Measurements from ENCODE around the gene EGFR. TPM values are rescaled to one million over a fixed set of nuclear protein-coding genes. Genes with fewer than 3 reads are reported as not detected.

Gene EGFR
- total RNA-seq, 1 experiment from 2014 or later: 448 TPM

- Mint-ChIP-seq H3K9me3 (ENCODE audit: unreplicated experiment) (no peaks in the 10 kb centered on the region), H3K27me3 (ENCODE audit: insufficient read depth, unreplicated experiment) (no peaks in the 10 kb centered on the region), H3K4me1 (ENCODE audit: insufficient read depth, unreplicated experiment) (peaks cover 22% of the 10 kb centered on the region), H3K36me3 (ENCODE audit: insufficient read depth, unreplicated experiment) (no peaks in the 10 kb centered on the region), H3K27ac (ENCODE audit: low read depth, unreplicated experiment) (peak overlapping the region; percentile 90), H3K4me3 (ENCODE audit: unreplicated experiment) (peak overlapping the region; percentile 11)
- ChIA-PET POLR2A (interaction anchor here (0.6 to 7.3 kb wide), 12 partner anchors 10 to 79 kb away, joined by 3 to 75 read pairs (median 3); partner anchors contain the start of gene EGFR), CTCF (interaction anchor here (0.6 to 1.1 kb wide), 7 partner anchors 22 to 985 kb away, joined by 3 read pairs; partner anchors contain the start of gene EGFR)
- TF ChIP-seq, protein P1, sequence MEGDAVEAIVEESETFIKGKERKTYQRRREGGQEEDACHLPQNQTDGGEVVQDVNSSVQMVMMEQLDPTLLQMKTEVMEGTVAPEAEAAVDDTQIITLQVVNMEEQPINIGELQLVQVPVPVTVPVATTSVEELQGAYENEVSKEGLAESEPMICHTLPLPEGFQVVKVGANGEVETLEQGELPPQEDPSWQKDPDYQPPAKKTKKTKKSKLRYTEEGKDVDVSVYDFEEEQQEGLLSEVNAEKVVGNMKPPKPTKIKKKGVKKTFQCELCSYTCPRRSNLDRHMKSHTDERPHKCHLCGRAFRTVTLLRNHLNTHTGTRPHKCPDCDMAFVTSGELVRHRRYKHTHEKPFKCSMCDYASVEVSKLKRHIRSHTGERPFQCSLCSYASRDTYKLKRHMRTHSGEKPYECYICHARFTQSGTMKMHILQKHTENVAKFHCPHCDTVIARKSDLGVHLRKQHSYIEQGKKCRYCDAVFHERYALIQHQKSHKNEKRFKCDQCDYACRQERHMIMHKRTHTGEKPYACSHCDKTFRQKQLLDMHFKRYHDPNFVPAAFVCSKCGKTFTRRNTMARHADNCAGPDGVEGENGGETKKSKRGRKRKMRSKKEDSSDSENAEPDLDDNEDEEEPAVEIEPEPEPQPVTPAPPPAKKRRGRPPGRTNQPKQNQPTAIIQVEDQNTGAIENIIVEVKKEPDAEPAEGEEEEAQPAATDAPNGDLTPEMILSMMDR (IDR thresholded peaks at IDR 0.05; ENCODE audit: unreplicated experiment): no peak
- intact Hi-C loops (cut with micrococcal nuclease): loop anchor here (2.0 kb wide), 1 partner anchor 27 kb away; no protein-coding TSS in a partner anchor
- BruUV-seq (replicated peaks): TSS peak; percentile 60
- peak; percentile 73 for DNase-seq (ENCODE audit: unreplicated experiment)
These were observed 23.0 kb upstream of the EGFR start for GRCh38 chr7:54995610-54996363.

- Mint-ChIP-seq H3K36me3 (ENCODE audit: insufficient read depth, unreplicated experiment) (no peaks in the 10 kb centered on the region), H3K4me3 (ENCODE audit: unreplicated experiment) (peak overlapping the region; percentile 11), H3K27me3 (ENCODE audit: insufficient read depth, unreplicated experiment) (no peaks in the 10 kb centered on the region), H3K9me3 (ENCODE audit: unreplicated experiment) (no peaks in the 10 kb centered on the region), H3K27ac (ENCODE audit: low read depth, unreplicated experiment) (peak overlapping the region; percentile 90), H3K4me1 (ENCODE audit: insufficient read depth, unreplicated experiment) (peaks cover 22% of the 10 kb centered on the region)
- CTCF ChIA-PET: interaction anchor here (0.5 to 1.3 kb wide), 3 partner anchors 18 to 516 kb away, joined by 3 to 6 read pairs (median 3); no protein-coding TSS in a partner anchor
- no peak for DNase-seq (ENCODE audit: unreplicated experiment)
- POLR2A ChIA-PET: interaction anchor here (0.6 to 7.3 kb wide), 5 partner anchors 8 to 78 kb away, joined by 3 to 75 read pairs (median 5); partner anchors contain the start of gene EGFR
- intact Hi-C loops (cut with micrococcal nuclease): no loop called here
- no TSS peak for BruUV-seq (replicated peaks)
- TF ChIP-seq, protein P1 (IDR thresholded peaks at IDR 0.05; ENCODE audit: unreplicated experiment): no peak
These were observed 22.4 kb upstream of the EGFR start for GRCh38 chr7:54996391-54996790.

GRCh38 chr7:55004579-55004978 is 14.2 kb upstream of the EGFR start:
- no peak overlapping the region for H3K27ac Mint-ChIP-seq (ENCODE audit: low read depth, unreplicated experiment)

More at GRCh38 chr7:55004579-55004978, 14.2 kb upstream of the EGFR start:
- H3K9me3 Mint-ChIP-seq (ENCODE audit: unreplicated experiment): no peaks in the 10 kb centered on the region
- peaks cover 7% of the 10 kb centered on the region for H3K27me3 Mint-ChIP-seq (ENCODE audit: insufficient read depth, unreplicated experiment)
- no peak overlapping the region for H3K4me3 Mint-ChIP-seq (ENCODE audit: unreplicated experiment)
- no peaks in the 10 kb centered on the region for H3K36me3 Mint-ChIP-seq (ENCODE audit: insufficient read depth, unreplicated experiment)
- POLR2A ChIA-PET: no interaction called here
- no peak for DNase-seq (ENCODE audit: unreplicated experiment)
- no peaks in the 10 kb centered on the region for H3K4me1 Mint-ChIP-seq (ENCODE audit: insufficient read depth, unreplicated experiment)
- TF ChIP-seq, protein P1 (IDR thresholded peaks at IDR 0.05; ENCODE audit: unreplicated experiment): no peak
- CTCF ChIA-PET: interaction anchor here (0.8 kb wide), 1 partner anchor 191 kb away, joined by 3 read pairs; no protein-coding TSS in a partner anchor
- intact Hi-C loops (cut with micrococcal nuclease): no loop called here
- no TSS peak for BruUV-seq (replicated peaks)
